HG03159 (cell line): ENCODE measurements around the gene TLCD3B.

Experiments used
- ATAC-seq: cut with Tn5 transposase; IDR thresholded peaks from one replicate; pipeline ENCODE4 v1.9.1; 2021; ENCODE audit warnings: mild to moderate bottlenecking, moderate library complexity; ENCODE audit not compliant: unreplicated experiment

TLCD3B gene

GRCh38 chr16:29990034-29990433 lies 41.0 kb downstream of the TLCD3B start:
- no peak for ATAC-seq

GRCh38 chr16:29989111-29989858 lies 41.8 kb downstream of the TLCD3B start:
- no peak for ATAC-seq

GRCh38 chr16:29988346-29989075 lies 42.6 kb downstream of the TLCD3B start:
- no peak for ATAC-seq

- ATAC-seq: no peak
Observed at GRCh38 chr16:29987371-29988085, 43.5 kb downstream of the TLCD3B start.

GRCh38 chr16:29986931-29987330 lies 44.1 kb downstream of the TLCD3B start:
- no peak for ATAC-seq

GRCh38 chr16:29986231-29986630 lies 44.8 kb downstream of the TLCD3B start:
- ATAC-seq: no peak

- no peak for ATAC-seq
Observed at GRCh38 chr16:29985271-29985811, 45.7 kb downstream of the TLCD3B start.

GRCh38 chr16:29984764-29985147 lies 46.3 kb downstream of the TLCD3B start:
- ATAC-seq: no peak

- ATAC-seq: no peak
Observed at GRCh38 chr16:29984137-29984763, 46.8 kb downstream of the TLCD3B start.

- no peak for ATAC-seq
Observed at GRCh38 chr16:29983420-29984136, 47.5 kb downstream of the TLCD3B start.

- no peak for ATAC-seq
Observed at GRCh38 chr16:29982560-29983419, 48.3 kb downstream of the TLCD3B start.

- ATAC-seq: no peak
Observed at GRCh38 chr16:29978564-29979270, 52.4 kb downstream of the TLCD3B start.

GRCh38 chr16:29978081-29978480 lies 53.0 kb downstream of the TLCD3B start:
- no peak for ATAC-seq

- no peak for ATAC-seq
Observed at GRCh38 chr16:29977063-29977825, 53.8 kb downstream of the TLCD3B start.

GRCh38 chr16:29975811-29976511 lies 55.1 kb downstream of the TLCD3B start:
- ATAC-seq: no peak

- ATAC-seq: no peak
Observed at GRCh38 chr16:29975134-29975538, 55.9 kb downstream of the TLCD3B start.
